Measurements from ENCODE around the gene C1S.
"Not testable (repeated sequence)": the region's sequence is repeated elsewhere in the genome, so short reads cannot be mapped to it uniquely, and the experiment has no call there.

The C1S gene

DNA sequence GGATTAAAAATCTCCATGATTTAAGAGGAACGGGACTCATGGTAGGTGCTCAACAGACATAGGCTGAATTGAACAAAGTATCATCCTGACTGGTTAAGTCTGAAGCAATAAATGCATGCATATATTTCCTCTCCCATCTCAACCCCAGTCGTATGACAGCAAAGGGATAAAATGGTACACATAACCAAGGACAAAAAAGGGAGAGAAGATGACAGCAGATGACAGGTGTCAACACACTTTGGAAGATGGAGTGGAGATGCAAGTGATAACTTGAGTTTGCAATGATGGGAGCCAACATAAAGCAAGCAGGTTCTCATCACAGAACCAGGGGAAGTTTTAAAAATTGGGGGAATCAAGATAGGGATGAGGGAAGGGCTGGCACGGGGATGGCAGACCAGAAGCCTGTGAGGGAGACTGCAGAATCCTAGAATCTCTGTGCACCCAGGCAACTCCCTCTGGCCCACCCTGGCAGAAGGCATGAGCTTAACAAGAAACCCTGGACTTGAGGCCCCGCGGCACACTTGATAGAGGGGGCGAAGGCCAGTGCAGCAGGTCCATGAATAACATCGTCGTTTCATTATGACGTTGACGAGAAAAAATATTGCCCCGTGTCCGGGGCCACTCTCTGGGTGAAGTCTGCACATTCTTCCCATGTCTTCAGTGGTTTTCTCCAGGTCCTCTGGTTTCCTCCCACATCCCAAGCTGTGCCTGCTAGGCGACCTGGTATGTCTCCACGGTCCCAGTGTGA is 43.5 kb downstream of the C1S start:
- no peak for DNase-seq (ENCODE audit: low spot score)

DNA sequence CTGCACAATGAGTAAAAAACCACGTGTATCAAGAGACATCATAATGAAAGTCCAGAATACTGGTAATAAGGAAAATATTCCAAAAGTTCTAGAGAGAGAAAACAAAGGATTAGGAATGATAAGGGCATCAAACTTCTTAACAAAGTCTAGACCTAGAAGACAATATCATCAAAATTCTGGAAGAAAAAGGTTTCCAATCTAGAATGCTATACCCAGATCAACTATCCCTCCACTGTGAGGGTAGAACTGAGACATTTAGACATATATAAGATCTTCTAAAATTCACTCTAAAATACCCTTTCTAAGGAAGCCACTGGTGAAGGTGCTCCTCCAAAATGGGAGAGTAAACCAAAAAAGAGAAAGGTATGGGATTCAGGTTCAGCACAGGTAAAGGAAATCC is 45.6 kb downstream of the C1S start:
- DNase-seq (ENCODE audit: low spot score): no peak

DNA sequence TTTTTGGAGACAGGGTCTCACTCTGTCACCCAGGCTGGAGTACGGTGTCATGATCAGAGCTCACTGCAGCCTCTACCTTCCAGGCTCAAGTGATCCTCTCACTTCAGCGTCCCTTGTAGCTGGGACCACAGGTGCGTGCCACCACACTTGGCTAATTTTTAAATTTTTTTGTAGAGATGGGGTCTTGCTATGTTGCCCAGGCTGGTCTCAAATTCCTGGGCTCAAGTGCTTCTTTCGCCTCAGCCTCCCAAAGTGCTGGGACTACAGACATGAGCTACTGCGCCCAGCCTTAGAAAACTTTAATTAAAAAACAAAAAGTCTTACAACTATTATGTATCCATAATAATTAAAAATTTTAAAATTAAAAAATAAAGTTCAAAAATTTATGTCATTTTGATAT is 46.7 kb downstream of the C1S start:
- not testable (repeated sequence) for DNase-seq (ENCODE audit: low spot score)

DNA sequence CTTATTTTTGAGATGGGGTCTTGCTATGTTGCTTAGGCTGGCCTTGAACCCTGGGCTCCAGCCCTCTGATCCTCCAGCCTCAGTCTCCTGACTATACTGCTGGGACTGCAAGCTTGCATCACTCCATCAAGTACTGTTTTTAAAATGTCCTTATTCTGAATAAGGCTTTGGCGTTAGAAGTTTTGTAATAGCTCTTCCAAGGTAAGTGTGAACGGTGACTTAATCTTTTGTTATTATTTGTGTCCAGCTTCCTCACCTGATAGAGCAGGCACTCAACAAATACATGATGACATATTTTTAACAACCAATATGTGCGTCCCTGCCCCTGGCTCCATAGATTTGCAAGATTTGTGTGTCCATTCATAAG is 47.1 kb downstream of the C1S start:
- DNase-seq (ENCODE audit: low spot score): no peak

DNA sequence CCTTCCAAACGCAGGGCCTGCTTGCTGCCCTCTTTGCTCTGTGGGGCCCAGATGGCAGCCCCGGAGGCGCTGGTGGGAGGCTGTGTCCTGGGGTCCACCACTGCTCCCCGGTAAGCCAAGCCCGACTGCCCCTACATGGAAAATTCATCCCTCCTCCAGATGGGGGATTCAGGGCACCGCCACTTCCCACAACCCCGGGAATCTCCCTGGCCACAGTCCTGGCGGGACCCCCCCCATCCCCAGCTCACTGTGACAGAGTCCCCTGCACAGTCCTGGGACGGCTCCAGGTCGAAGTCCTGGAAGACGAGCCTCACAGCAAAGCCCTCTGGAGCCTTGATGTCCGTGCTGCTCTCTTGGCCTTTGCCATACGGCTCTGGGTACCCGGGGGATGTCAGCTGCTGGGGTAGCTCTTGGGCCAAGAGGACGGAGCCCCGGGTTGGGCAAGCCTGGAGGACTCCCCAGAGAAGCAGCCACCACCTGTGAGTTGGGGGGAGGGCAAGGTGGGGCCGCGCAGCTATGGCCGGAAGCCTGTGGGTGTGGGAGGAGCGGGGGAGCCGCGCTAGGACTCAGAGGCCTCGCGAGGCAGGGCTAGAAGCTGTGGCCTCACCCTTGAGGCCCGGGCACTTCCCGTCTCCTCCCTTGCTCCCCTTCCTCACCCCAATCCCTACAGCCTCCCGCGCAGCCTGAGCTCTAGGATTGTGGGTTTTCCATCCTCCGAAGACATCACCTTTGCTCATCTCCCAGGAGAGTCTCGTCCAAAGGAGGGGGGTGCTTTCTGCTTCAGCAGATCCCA is 47.7 kb downstream of the C1S start:
- peak; percentile 68 for DNase-seq (ENCODE audit: low spot score)

DNA sequence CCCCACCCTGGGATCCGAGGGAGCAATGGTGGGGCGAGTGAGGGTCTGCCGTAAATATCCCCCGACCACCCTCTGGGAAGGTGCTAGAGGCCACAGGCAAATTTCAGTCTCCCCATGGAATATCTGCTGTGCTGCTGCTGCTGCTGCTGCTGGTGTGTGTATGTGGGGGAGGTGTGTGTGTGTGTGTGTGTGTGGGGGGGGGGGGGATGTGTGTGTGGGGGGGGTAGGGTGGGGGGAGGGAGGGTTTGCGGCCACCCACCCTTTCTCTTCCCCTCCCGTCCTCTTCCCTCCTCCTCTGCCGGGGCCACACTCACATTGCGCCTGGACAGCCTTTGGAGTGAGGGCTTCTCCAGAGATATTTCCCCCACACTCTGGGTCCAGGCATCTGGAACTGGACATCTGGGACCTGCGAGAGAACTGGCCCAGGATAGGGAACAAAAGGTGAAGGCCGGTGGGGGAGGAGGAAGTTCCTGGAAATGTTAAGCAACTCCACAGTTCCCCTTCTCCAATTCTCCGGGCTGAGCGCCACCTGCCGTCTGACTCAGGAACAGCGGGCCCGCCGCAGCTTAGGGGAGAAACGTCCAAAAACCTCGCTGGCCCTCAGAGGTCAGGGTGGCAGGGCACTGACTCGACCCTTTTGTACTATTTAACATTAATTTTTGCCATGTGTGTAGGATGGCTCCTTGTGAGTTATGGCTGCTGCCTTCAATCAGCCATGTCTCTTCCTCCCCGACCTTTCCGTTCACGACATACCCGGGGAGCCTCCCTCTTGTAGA is 48.5 kb downstream of the C1S start, which contains the start of gene C1RL:
Gene C1RL (minus strand): TSS at position 419 of the 776 bp plus-strand sequence. CDS start 34 bp downstream, at position 385.
- DNase-seq (ENCODE audit: low spot score): peak; percentile 76

DNA sequence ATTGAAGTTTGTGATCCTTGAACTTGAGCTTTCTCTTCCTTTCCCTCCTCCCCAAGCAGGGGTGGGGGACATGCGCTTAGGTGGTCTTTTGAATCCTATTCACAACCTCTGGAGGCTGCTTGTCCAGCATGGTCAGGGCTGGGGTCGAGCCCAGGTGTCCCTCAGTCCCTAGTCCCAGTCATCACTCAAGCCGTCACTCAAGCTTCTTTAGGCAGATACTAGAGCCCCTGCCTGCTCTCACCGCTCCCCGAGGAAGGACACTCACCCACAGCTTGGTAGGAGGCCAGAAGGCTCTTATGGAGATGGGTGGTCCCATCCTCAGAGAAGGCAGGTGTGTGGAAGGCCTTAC is 49.0 kb downstream of the C1S start:
- DNase-seq (ENCODE audit: low spot score): no peak

DNA sequence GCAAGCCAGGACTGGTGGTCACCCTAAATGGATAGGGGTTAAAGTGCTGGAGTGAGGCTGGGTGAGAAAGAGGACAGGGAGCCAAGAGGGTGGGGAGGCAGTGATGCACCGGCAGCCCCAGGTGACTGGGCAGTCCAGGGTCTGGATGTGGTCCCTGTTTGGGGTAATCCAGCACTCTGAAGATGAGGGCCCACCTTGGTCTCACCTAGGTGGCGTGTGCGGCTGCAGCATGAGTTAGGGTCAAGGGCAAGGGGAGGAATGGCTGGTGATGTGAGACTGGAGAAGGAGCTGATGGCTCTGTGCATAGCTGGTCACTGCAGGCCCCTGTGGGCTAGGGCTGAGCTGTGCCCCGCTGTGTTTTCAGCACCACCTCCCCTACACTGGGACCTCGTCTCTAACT is 50.1 kb downstream of the C1S start:
- no peak for DNase-seq (ENCODE audit: low spot score)

DNA sequence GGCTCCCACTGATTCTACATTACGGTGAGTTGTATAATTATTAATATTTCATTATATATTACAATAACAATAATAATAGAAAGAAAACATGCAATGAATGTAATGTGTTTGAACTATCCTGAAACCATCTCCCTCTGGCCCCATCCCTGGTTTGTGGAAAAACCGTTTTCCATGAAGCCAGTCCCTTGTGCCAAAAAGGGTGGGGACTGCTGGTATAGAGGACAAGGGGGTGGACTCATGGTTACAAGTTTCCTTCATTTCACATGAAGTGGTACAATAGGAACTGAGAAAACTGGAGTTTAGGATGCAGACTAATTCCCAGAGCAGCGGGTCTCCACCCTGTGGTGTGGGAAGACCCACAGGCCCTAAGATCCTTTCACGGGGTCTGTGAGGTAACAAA is 51.5 kb downstream of the C1S start:
- DNase-seq (ENCODE audit: low spot score): no peak

DNA sequence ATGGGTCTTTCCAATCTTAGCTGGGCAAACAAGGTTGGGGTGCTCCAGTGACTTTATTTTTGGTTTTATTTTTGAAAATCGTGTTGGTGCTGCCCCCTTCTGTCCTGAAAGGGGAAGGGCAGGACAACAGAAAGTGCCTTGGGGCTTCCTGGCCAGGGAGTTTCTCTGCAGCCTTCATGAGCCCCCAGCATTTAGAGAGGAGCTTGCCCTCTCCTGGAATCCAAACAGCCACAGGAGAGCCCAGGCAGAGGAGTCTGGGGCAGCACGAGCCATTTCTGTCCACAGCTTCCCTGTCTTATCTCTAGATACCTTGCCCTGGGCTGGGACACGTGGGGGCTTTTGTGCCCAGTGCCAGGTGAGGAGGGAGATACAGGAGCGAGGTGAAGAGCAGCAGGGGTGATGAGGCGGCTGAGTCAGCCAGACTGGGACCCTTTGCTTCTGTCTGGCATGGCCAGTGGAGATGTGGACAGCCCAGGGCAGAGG is 52.9 kb downstream of the C1S start:
- DNase-seq (ENCODE audit: low spot score): peak; percentile 80

DNA sequence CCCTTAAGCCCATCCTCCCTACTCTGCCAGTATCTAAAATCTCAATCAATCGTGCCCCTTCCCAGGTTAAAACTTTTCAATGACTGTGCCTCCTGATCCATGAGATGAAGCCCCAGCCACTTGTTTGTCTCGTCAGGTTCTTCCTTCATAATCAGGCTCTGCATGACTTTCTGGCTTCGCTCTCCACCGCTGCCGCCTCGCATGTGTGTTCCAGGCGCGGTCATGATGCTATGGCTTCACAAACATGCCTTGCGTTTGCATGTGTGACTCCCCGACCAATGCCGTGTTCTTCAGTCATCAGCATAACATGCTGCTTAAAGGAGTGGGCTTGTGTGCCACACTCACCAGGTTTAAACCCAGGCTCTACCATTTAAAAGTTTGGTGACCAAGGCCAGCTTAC is 53.5 kb downstream of the C1S start:
- no peak for DNase-seq (ENCODE audit: low spot score)

DNA sequence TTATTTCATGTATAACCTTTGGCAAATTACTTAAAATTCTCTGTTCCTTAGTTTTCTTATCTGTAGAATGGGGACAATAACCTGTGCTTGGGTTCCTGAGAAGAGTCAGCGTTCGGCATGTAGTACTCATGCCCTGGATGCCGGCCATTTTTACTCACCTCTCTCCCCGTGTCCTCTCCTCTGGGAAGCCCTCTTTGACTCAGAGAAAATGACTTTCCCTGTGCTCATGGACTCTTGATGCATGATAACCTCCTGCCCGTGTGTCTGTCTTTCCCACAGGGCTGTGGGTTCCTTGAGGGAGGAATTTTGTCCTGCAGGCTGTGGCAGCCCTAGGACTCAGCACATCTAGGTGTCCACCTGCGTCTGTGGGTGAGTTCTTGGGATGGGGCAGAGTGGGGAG is 54.3 kb downstream of the C1S start:
- DNase-seq (ENCODE audit: low spot score): no peak

DNA sequence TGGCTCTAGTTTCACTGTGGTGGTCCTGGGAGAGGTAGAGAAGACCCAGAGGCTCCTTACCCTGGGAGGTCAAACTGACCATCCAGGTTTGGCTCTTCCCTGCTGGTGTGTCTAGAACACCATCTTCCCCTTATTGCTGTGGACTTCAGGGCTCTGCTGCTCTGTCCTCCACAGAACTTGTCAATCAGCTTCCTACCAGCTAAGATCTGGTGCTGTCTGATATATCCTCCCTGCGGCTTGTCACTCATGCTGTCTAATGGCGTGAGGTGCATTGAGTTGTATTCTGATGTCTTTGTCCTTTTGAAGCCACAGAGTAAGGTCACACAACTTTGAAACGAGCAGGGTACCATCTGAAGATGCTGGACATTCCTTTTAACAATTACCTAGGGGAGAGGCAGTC is 55.7 kb downstream of the C1S start:
- no peak for DNase-seq (ENCODE audit: low spot score)

DNA sequence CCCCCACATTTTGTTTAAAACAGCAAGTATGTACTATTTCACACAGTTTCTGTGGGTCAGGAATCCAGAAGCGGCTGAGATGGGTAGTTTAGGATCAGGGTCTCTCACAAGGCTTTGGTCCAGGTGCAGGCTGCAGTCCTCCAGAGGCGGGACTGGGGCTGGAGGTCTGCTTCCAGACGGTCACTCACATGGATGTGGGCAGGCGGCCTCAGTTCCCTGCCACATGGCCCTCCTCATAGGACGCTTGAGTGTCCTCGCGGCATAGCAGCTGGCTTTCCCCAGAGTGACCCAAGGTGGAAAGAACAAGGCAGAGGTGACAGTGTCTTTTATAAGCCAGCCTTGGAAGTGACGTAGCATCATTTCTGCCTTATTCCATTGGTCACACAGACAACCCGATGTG is 56.4 kb downstream of the C1S start:
- no peak for DNase-seq (ENCODE audit: low spot score)

DNA sequence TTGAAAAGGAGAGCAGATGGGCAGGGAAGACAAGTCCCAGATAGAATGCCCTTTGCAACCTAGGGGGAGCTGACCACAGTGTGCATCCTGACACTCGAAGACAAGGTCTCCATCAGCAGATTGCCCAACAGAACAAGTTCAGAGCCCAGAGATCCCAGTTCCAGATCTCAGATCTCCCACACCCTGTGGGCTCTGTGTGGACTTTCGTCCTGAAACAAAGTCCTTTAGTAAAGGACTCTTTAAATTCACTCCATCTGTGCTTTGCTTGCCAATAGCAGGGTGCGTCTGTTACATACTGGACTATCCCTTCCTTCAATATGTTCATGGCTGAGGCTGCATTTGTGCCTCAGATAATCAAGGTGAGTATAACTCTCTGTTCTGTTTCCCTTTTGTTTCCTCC is 57.2 kb downstream of the C1S start:
- no peak for DNase-seq (ENCODE audit: low spot score)

DNA sequence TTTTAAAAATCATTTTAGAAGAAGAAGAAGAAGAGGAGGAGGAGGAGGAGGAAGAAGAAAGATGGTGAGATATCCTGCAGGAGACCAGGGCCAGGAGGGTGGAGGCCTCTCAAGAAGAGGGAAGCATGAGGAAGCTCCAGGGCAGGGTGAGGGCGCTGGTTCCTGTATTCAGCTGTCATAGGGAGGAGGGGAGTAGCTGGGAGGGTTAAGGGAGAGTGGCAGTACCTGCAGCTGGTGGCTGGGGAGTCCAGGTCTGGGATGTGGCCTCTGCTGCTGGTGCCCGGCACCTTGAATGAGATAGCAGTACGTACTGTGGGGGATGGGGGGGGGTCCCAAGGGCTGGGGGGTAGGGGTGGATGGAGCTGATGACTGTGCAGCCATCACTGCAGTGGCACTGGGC is 58.4 kb downstream of the C1S start:
- no peak for DNase-seq (ENCODE audit: low spot score)

DNA sequence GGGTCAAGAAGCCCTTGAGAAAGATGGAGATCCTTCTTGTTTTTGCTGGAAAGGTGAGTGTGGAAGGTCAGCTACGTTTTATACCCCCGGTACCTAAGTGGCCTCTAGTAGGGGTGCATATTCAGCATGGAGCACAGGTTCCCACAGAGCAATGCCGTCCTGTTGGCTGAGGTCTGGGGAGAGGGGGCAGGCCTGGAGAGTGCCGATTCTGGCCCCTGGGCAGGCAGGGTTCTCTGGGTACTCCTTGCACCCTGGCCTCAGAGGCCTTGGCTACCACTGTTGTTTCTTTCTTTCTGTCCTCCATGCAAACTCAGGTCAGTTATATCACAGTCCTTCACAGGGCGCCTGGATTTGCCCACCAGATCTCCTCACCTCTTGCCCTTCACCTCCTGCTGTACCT is 59.6 kb downstream of the C1S start:
- DNase-seq (ENCODE audit: low spot score): no peak

Data from NAMALWA (cell line).